ENCODE measurements around the gene CRK.
"Not testable (repeated sequence)": the region's sequence is repeated elsewhere in the genome, so short reads cannot be mapped to it uniquely, and the experiment has no call there.

The CRK gene

GRCh38 chr17:1385861-1386260 is 70.2 kb downstream of the CRK start:
- no peak for DNase-seq

- no peak for DNase-seq
Measured at GRCh38 chr17:1384905-1385435, 71.1 kb downstream of the CRK start.

GRCh38 chr17:1379930-1380313 is 76.1 kb downstream of the CRK start:
- no peak for DNase-seq

GRCh38 chr17:1379208-1379929 is 76.7 kb downstream of the CRK start:
- no peak for DNase-seq

GRCh38 chr17:1378476-1378860 is 77.6 kb downstream of the CRK start:
- not testable (repeated sequence) for DNase-seq

GRCh38 chr17:1377334-1377733 is 78.7 kb downstream of the CRK start:
- DNase-seq, result no peak

- no peak for DNase-seq
Measured at GRCh38 chr17:1376061-1376460, 80.0 kb downstream of the CRK start.

GRCh38 chr17:1375615-1376014 is 80.4 kb downstream of the CRK start:
- no peak for DNase-seq

- DNase-seq, result no peak
Measured at GRCh38 chr17:1374431-1375177, 81.4 kb downstream of the CRK start.

GRCh38 chr17:1373707-1374237 is 82.3 kb downstream of the CRK start:
- no peak for DNase-seq

GRCh38 chr17:1372618-1373017 is 83.4 kb downstream of the CRK start:
- no peak for DNase-seq

- DNase-seq, result no peak
Measured at GRCh38 chr17:1371893-1372590, 84.0 kb downstream of the CRK start.
